Anterior cingulate cortex (tissue), 58 donors: Measurements from ENCODE around the gene ZHX3.

Experiments used
- DNase-seq, 58 donors: peaks; one replicate each; lab custom pipeline; 2025; lab: John Stamatoyannopoulos, UW

ZHX3 gene

DNA sequence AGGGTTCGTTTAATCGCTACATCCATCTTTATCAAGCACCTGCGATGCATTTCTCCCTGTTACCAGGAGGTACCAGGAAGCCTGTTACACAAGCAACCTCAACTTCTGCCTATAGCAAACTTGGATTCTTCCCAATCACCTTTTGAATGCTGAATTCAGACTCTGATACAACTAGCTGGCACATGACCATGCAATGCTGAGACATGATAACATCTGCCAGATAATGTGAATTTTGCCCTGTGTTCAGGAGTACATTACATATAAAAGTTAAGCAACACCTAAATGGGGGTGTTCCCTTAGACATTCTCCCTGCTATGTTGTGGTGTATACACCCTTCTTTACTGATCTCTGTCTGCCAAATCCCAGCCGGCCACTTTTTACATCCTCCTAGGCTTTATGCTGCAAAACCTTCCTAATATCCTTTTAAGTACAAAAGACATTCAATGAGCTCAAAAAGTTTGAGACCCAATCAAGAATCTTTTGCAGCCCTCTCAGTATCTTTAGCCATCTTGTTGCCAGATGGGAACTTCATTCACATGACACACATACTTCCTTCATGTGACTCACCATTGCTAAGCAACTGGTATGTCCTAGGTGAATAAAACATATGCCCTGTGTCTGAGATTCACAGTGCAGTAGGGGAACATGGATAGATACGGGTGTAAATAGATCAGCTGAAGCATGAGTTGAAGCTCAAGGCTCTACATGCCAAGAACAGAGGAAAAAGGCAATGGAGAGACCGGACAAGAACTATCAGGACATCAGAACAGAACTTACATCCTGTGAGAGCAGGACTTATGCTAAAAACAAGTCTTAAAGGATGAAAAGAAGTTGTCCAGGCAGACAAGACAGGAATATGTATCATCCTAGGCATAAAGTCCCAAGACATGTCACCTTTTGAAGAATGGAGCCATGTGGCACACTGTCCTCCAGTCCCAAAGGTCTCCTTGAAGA lies 84.3 kb downstream of the ZHX3 start:
- peak in 3 of 58 donors; percentile 16 to 41 (median 21) for DNase-seq

DNA sequence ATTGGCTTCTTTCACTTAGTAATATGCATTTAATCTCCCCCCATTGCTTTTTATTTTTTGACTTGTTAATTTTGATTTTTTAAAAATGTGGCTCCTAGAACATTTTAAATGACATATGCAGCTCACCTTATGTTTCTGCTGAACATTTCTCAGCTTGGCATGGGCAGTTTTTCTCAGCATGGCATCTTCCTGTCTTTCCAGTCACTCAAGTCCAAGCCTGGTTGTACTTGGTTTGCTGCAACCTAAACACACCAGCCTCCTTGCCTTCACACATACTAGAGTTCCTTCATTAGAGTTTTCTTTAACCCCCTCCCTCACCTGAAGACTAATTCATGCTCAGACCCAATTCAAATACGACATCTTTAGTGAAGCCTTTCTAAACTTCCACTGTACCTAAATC lies 86.4 kb downstream of the ZHX3 start:
- DNase-seq, result no peak

DNA sequence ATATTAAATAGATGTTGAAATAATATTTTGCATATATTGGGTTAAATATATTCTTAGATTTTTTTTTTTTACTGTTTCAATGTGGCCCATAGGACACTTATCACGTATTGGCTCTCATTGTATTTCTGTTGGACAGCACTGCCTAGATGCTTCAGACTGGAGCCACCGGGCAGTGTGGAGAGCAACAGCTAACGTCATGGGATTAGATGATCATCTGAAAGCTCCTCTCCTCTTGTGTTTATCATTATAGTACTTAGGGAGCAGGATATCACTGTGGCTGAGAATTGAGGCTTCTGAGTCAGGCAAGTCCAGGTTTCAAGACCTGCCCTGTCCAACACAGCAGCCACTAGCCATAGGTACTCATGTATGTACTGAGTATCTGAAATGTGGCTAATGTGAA lies 87.4 kb downstream of the ZHX3 start:
- peak in 4 of 58 donors; percentile 8 to 38 (median 18) for DNase-seq

DNA sequence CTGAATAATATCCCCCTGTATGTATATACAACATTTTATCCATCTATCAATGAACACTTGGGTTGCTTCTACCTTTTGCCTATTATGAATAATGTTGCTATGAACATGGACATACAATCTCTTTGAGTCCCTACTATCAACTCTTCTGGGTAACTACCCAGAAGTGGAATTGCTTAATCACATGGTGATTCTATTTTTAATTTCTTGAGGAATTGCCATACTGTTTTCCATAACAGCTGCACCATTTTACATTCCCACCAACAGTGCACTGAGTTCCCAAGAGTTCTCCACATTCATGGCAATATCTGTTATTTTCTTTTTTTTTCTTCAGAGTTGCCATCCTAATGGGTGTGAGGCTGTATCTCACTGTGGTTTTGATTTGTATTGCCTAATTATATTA lies 88.3 kb downstream of the ZHX3 start:
- no peak for DNase-seq

DNA sequence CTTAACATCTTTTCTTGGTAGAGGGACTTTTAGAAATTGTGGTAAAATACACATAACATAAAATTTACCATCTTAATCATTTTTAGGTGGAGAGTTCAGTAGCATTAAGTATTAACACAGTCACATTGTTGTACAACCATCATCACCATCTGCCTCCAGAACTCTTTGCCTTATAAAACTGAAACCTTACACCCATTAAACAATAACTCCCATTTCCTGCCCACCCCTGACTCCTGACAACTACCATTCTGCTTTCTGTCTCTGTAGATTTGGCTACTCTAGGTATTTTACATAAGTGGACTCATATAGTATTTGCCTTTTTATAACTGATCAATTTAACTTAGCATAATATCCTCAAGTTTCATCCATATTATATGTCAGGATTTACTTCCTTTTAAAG lies 88.7 kb downstream of the ZHX3 start:
- DNase-seq, result no peak

DNA sequence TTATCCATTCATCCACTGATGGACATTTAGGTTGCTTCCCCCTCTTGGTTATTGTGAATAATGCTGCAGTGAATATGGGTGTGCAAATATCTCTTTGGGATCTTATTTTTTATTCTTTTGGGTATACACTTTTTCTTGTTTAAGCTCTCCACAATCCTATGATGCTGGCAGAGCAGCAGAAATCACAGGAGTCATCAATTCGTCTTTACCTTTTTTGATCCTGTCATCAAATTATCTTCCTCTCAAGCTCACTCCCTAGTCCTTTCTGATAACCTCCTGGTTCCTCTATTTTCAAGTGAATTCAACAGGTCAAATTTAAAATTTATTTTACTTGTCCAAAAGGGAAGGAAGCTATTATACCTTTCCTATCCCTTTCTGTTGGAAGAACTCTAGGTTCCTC lies 91.1 kb downstream of the ZHX3 start:
- DNase-seq, result no peak

DNA sequence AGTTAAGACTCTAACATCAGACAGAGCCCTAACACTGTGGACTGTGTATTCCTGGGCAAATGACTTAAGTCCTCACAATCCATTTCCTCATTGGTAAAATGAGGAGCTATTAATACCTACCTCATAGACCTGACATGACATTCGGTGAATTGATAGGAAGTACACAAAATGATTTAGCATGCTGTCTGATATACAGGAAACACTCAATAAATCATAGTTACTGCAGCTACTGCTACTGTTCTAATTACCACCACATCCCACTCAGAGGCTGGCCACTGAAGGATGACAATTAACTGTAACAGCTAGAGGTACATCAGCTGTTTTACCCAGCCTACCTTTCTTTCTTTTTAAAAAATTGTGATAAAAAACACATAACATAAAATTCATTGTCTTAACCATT lies 92.4 kb downstream of the ZHX3 start:
- no peak for DNase-seq

DNA sequence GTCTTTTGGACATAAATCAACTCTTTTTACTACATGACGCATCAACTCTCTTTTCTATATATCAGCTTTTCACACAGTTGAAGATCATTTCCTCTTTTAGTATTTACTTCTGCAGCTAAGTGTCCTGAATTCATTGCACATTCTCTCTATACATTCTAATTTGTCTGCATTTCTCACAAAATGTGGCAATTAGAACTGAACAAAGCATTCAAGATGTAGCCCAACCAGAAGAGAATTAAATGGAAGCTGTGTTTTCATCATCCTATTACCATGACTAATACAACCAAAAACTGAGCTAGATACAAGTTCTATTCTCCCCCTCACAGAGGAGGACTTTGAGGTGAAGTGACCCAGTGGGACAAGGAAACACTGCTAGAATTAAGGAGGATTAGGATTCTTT lies 93.2 kb downstream of the ZHX3 start:
- no peak for DNase-seq

DNA sequence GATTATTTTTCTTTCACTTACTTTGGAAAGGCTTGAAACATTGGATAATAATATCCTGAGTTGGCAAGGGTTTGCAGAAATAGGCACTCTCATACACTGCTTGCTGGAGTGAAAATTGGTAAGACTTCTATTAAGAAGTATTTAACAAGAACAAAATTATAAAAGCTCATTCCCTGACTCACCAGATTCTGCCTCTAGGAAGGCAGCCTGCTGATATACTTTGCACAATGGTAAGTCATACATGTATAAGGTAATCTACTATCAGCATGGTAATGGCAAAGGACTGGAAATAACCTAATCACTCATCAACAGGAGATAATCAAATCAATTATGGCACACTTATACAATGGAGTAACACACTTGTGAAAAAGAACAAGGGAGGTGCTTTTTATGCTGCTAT lies 94.4 kb downstream of the ZHX3 start:
- DNase-seq, result no peak

DNA sequence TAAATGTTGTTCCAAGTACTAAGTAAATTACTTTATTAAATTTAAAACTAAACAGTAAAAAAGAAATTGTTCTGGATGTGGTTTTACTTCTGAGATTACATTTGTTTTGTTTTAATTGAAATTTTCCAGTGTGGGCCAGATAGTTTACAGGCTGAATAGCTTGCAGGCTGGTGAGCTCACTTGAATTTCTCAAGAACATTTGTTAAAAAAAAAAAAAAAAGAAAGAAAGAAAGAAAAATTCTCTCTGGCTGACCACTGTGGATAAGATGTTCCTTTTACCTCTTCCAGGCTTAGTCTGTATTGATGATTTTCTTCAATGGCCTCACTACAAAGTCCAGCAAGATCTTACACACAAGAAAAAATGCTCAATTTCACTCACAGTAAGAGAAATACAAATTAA lies 94.8 kb downstream of the ZHX3 start:
- DNase-seq, result peak in 1 of 58 donors; percentile 61

DNA sequence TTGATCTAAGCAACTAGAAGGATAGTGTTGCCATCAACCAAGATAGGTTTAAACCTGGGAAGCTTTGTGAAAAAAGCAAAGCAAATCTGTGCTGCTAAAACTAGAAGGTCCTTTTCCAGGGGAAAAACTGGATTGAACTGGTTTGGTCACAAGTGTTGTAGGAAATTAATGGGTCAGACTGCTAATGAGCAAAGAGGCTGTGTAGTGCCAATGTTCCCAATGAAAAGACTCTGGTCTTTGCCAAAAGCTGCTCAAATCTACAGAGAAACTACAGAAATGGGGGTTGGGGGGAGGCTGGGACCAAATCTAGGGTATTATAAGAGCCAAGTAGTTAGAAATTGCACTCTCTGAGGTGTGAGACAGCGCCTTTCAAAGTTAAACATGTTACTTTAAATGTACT lies 95.2 kb downstream of the ZHX3 start:
- DNase-seq, result peak in 39 of 58 donors; percentile 14 to 92 (median 52)

DNA sequence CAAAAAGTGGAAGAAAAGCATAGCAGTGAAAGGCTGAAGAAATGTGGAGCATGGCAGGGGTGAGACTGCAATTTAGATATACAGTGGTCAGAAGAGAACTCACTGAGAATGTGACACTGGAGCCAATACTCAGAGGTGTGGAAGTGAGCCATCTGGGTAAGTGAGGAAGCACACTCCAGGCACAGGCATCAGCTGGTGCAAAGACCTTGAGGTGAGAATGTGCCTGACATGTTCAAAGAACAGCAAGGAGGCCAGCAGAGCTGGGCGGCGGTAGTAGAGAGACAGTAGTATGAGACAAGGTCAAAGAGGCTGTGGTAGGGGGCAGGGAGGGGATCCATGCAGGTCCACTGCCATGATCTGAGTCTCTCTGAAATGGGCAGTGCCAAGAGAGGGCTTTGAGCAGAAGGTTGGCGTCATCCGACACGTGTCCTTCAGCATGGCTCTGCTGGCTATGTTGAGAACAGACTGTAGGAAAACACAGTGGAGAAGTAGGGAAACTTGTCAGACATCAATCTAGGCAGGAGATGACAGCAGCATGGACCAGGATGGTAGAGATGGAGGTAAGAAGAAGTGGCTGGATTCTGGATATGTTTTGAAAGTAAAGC lies 95.8 kb downstream of the ZHX3 start:
- DNase-seq, result peak in 25 of 58 donors; percentile 26 to 70 (median 42)

DNA sequence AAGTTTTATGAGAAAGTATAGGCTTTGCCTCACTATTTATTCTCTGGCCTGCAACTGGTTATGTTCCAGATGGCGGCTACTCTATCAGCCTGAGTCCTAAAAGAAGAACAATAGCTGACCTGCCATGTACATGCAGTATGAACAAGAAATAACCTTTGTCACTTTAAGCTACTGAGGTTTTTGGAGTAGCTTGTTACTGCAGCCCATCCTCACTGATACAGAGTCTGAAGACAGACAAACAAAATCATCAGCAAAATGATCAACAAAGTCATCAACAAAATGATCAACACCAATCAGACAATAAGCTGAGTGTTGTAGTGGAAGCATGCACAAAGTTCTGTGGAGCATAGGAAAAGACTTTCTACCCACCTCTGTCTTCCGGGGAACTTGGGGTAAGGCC lies 97.7 kb downstream of the ZHX3 start:
- no peak for DNase-seq

DNA sequence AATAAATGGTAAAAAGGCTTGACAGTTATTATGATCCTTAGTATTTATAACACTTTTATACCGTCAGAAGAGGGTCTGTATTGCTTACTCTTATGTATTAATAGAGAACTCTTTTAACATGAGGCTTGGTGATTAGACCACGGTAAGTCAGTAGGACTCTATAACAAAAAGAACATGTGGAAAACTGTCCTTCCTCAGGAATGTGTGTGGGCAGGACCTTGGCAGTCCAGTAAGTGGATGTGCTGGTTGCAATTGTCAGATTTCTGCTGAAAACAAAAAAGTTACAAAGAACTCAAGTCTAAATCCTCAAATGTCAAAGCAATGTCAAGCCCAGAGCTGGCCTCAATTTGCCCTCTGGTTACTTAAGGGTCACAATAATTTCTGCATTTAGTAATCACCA lies 99.1 kb downstream of the ZHX3 start:
- no peak for DNase-seq

DNA sequence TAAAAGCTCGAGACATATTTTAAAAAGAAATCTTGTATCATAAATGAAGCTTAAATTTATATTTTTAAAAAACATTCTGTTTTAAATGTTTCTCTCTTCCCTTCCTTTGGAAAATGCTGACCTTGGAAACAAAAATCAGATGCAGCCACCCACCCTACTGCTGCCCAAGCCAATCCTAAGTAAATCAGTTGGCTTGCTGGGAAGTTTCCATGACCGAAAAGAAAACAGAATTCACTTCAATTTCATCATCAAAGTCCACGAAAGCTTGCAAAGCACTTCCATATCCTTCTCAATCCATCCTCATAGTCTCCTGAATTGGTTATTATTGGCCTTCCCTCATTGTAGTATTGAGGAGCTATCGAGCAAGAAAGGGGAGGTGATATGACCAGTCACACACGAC lies 100.1 kb downstream of the ZHX3 start:
- DNase-seq, result no peak

DNA sequence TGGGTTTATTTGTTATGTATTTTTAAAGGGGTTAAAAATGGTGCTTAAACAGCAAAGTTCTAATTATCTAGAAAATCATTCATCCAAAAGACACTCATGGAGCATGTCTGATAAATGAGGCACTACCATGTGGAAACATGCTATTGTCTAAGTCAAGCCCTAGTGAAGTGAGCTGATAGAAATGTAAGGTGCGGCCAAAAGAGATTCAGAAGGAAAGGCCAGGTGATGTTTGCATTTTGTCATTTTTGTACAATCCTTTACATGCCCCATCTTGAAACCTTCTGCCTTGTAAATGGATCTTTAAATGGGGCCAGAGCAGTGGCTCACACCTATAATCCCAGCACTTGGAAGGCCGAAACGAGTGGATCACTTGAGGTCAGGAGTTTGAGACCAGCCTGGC lies 102.9 kb downstream of the ZHX3 start:
- DNase-seq, result no peak

DNA sequence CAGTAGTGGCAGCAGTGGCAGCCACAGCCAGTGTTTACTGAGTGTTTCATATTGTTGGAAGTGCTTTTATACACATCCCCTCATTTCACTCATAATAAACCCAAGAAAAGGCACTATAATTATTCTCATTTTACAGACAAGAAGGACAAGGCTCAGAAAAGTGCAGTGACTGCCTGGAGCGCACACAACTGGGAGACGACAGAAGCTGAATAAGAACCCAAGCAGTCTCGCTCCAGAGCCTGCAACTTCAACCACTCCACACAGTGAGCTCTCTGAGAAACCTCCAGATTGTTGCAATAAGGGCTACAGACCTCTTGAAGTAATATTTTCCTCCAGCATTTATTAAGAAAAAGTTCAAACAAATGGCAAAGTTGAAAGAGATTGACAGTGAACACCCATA lies 103.3 kb downstream of the ZHX3 start:
- DNase-seq, result no peak

DNA sequence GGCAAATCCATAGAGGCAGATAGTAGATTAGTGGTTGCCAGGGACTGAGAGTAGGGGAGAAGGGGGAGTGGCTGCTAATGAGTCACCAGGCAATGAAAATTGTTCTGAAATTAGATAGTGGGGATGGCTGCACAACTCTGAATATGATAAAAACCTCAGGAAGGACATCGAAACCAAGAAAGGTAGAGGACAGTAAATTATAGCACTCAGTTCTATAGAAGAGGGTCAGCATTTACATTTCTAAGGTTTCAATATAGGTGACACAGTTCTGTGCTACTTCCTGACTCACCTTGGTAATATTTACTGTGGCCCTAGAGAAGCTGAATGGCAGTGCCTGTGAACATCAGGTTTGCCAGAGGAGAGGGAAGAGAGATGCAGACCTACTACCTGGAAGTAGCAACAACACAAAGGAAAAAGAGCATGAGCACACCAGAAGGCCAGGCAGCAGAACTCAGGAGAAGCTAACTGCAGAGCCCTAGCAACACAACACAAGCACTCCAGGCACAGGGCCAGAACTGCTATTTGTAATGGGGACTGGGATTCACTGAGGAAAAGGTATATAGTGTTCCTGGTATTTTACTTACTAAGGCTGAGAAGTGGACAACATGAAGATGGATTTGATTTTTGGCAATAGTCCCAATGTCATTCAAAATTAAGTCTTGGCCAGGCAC lies 104.2 kb downstream of the ZHX3 start:
- peak in 11 of 58 donors; percentile 10 to 46 (median 32) for DNase-seq

DNA sequence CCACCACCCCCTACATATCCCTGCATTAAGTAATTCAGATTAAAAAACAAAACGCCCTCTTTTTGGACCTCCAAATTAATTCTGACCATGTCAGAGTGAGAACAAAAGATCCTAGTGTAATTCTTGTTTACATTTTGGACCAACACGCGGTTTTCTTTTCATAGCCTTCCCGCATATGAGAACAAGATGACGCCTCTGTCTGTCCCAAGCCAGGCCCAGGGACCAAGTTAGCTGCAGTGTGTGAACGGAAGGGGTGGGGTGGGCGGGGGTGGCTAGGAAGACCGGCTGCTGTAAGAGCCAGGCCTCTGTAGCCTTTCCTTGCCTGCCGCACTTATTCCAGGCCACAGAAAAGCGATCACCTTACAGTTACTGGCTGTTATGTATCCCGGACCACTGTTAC lies 112.2 kb downstream of the ZHX3 start:
- DNase-seq, result peak in 41 of 58 donors; percentile 22 to 89 (median 66)

DNA sequence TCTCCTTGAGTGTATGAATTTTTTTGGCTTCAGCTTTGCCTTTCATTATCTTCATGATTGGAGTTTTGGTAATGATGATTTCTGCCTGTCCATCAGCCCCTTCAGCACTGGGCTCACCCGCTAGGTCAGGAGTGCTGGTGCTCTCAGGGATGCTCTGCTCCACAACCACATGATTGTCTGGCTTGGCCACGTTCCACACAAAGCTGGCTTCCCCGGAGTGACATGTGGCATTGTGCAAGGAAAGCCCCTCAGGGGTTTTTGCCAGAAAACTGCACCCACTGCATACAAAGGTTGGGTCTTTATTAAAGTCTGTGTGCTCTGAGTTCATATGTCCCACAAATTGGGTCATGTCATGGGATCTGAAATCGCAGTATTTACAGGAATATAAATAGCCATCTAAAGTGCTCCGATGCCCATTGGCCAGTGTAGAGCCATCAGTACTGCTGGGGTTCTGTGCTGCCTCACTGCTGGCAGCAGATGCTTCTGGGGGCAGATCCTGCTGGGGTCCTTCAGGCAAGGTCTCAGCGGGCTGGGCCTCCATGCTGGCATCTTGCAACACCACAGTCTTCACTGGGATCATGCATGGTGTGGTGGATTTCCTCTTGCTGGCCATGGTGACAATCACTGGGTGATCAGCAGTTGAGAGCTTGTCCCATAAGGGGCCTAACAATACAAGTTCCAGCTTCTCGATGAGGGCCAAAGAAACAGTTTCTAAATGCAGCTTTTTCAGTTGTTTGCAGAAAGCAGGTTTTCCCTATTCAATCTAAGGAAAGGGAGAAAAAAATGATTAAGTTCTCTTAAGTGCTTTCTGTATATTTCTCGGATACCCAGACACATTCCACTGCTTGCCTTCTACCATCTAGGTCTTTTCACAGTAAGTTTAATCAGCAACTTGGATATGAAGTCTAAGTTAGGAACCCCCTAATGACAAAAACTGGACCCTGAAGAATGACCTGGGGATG lies 112.9 kb downstream of the ZHX3 start:
- peak in 14 of 58 donors; percentile 11 to 68 (median 38) for DNase-seq
